Activated naive CD4-positive, alpha-beta T cell treated with anti-CD3 and anti-CD28 coated beads, Interleukin-2, amount 50 U/mL, for 16 hours (primary cell): Measurements from ENCODE around the gene AMMECR1.
"Not testable (repeated sequence)": the region's sequence is repeated elsewhere in the genome, so short reads cannot be mapped to it uniquely, and the experiment has no call there.

Source experiments
- DNase-seq: peaks from one replicate; pipeline ENCODE4 v3.0.0-alpha.2; 2020

Gene AMMECR1

GRCh38 chrX:110162867-110163266, 155.0 kb downstream of the AMMECR1 start:
- DNase-seq: no peak

- no peak for DNase-seq
Measured at GRCh38 chrX:110162131-110162530, 155.8 kb downstream of the AMMECR1 start.

- DNase-seq: no peak
Measured at GRCh38 chrX:110161361-110161686, 156.6 kb downstream of the AMMECR1 start.

- DNase-seq: no peak
Measured at GRCh38 chrX:110159865-110160264, 158.0 kb downstream of the AMMECR1 start.

- no peak for DNase-seq
Measured at GRCh38 chrX:110159235-110159634, 158.7 kb downstream of the AMMECR1 start.

GRCh38 chrX:110157444-110157843, 160.4 kb downstream of the AMMECR1 start:
- no peak for DNase-seq

- DNase-seq: no peak
Measured at GRCh38 chrX:110156167-110156754, 161.6 kb downstream of the AMMECR1 start.

GRCh38 chrX:110155759-110156158, 162.1 kb downstream of the AMMECR1 start:
- DNase-seq: no peak

- not testable (repeated sequence) for DNase-seq
Measured at GRCh38 chrX:110154328-110154727, 163.6 kb downstream of the AMMECR1 start.

GRCh38 chrX:110153896-110154295, 164.0 kb downstream of the AMMECR1 start:
- DNase-seq: no peak

GRCh38 chrX:110153244-110153643, 164.6 kb downstream of the AMMECR1 start:
- no peak for DNase-seq

GRCh38 chrX:110146521-110146920, 171.4 kb downstream of the AMMECR1 start:
- DNase-seq: peak; percentile 9

- peak; percentile 12 for DNase-seq
Measured at GRCh38 chrX:110145854-110146253, 172.0 kb downstream of the AMMECR1 start.

GRCh38 chrX:110145311-110145710, 172.6 kb downstream of the AMMECR1 start:
- no peak for DNase-seq
